Activated naive CD8-positive, alpha-beta T cell treated with anti-CD3 and anti-CD28 coated beads, Interleukin-2, amount 50 U/mL, for 16 hours (primary cell): ENCODE data around the gene CMYA5.
"Not testable (repeated sequence)": the region's sequence is repeated elsewhere in the genome, so short reads cannot be mapped to it uniquely, and the experiment has no call there.

ENCODE experiments used
- DNase-seq: peaks from one replicate; pipeline ENCODE4 v3.0.0-alpha.2; 2020; ENCODE audit warnings: low read depth, low spot score

The CMYA5 gene

GRCh38 chr5:79746642-79747569 lies 57.3 kb downstream of the CMYA5 start:
- DNase-seq: no peak

- DNase-seq: no peak
Measured at GRCh38 chr5:79750611-79751510, 61.2 kb downstream of the CMYA5 start.

GRCh38 chr5:79753092-79753491 lies 63.5 kb downstream of the CMYA5 start:
- no peak for DNase-seq

- no peak for DNase-seq
Measured at GRCh38 chr5:79753877-79754645, 64.4 kb downstream of the CMYA5 start.

GRCh38 chr5:79754865-79755555 lies 65.4 kb downstream of the CMYA5 start:
- no peak for DNase-seq

- no peak for DNase-seq
Measured at GRCh38 chr5:79756076-79756475, 66.4 kb downstream of the CMYA5 start.

- no peak for DNase-seq
Measured at GRCh38 chr5:79759436-79759835, 69.8 kb downstream of the CMYA5 start.

GRCh38 chr5:79759848-79760247 lies 70.2 kb downstream of the CMYA5 start:
- no peak for DNase-seq

GRCh38 chr5:79762929-79763328 lies 73.3 kb downstream of the CMYA5 start:
- no peak for DNase-seq

- DNase-seq: not testable (repeated sequence)
Measured at GRCh38 chr5:79764147-79764546, 74.5 kb downstream of the CMYA5 start.

GRCh38 chr5:79771387-79771786 lies 81.8 kb downstream of the CMYA5 start:
- no peak for DNase-seq

- DNase-seq: no peak
Measured at GRCh38 chr5:79772651-79773050, 83.0 kb downstream of the CMYA5 start.

GRCh38 chr5:79773612-79774011 lies 84.0 kb downstream of the CMYA5 start:
- DNase-seq: no peak

GRCh38 chr5:79774171-79774854 lies 84.7 kb downstream of the CMYA5 start:
- no peak for DNase-seq

- DNase-seq: no peak
Measured at GRCh38 chr5:79774855-79775237, 85.2 kb downstream of the CMYA5 start.

- not testable (repeated sequence) for DNase-seq
Measured at GRCh38 chr5:79784741-79785140, 95.1 kb downstream of the CMYA5 start.

- DNase-seq: no peak
Measured at GRCh38 chr5:79785983-79786382, 96.3 kb downstream of the CMYA5 start.

- no peak for DNase-seq
Measured at GRCh38 chr5:79787448-79787847, 97.8 kb downstream of the CMYA5 start.

- DNase-seq: no peak
Measured at GRCh38 chr5:79791843-79792242, 102.2 kb downstream of the CMYA5 start.

GRCh38 chr5:79792463-79792862 lies 102.8 kb downstream of the CMYA5 start:
- no peak for DNase-seq

- DNase-seq: no peak
Measured at GRCh38 chr5:79793304-79793703, 103.7 kb downstream of the CMYA5 start.
